Liver (tissue), 9 donors: ENCODE results near the gene NEURL3. TPM values are rescaled to one million over a fixed set of nuclear protein-coding genes. Genes with fewer than 3 reads are reported as not detected.

Experiments used
- DNase-seq: peaks from one replicate; pipeline ENCODE4 v3.0.0-alpha.2; 2017; ENCODE audit warnings: low spot score
- H3K27ac ChIP-seq, 2 donors: one replicate each; pipeline ENCODE4 v1.7.0; 2013; ENCODE audit warnings: inconsistent platforms in 2 of 2, low read length in 2 of 2, control low read depth in 1 of 2, low read depth in 1 of 2, mild to moderate bottlenecking in 1 of 2
- H3K27me3 ChIP-seq, 4 donors: one replicate each; pipeline versions ENCODE4 v1.6.1 to v1.7.0; 2013; ENCODE audit warnings: low read length in 3 of 4, inconsistent platforms in 1 of 4, mild to moderate bottlenecking in 1 of 4, moderate library complexity in 1 of 4; ENCODE audit not compliant: control insufficient read depth in 4 of 4, insufficient read depth in 4 of 4
- H3K36me3 ChIP-seq, 4 donors: one replicate each; pipeline versions ENCODE4 v1.6.1 to v1.7.0; 2013; ENCODE audit warnings: low read length in 3 of 4, mild to moderate bottlenecking in 3 of 4, low read depth in 1 of 4, moderate library complexity in 1 of 4; ENCODE audit not compliant: control insufficient read depth in 4 of 4, insufficient read depth in 3 of 4
- H3K4me1 ChIP-seq, 4 donors: one replicate each; pipeline versions ENCODE4 v1.6.1 to v1.7.0; 2013; ENCODE audit warnings: low read length in 3 of 4, mild to moderate bottlenecking in 3 of 4, moderate library complexity in 1 of 4; ENCODE audit not compliant: control insufficient read depth in 4 of 4, insufficient read depth in 4 of 4
- H3K4me3 ChIP-seq, 3 donors: one replicate each; pipeline versions ENCODE4 v1.6.1 to v1.7.0; 2013; ENCODE audit warnings: low read length in 3 of 3, control low read depth in 1 of 3, low read depth in 1 of 3, mild to moderate bottlenecking in 1 of 3
- H3K9ac ChIP-seq, 2 donors: one replicate each; pipeline ENCODE4 v1.7.0; 2013; ENCODE audit warnings: low read length in 2 of 2, mild to moderate bottlenecking in 2 of 2, moderate library complexity in 2 of 2, control low read depth in 1 of 2, low read depth in 1 of 2
- H3K9me3 ChIP-seq, 4 donors: one replicate each; pipeline versions ENCODE4 v1.6.1 to v1.7.0; 2013; ENCODE audit warnings: low read length in 3 of 4; ENCODE audit not compliant: control insufficient read depth in 4 of 4
- ATF3 ChIP-seq: IDR thresholded peaks from 2 replicates; pipeline ENCODE4 v1.6.1; 2016; ENCODE audit warnings: antibody characterized with exemption
- FOXA1 ChIP-seq: IDR thresholded peaks from 2 replicates; pipeline ENCODE4 v1.6.1; 2016; ENCODE audit warnings: antibody characterized with exemption
- GABPA ChIP-seq, 2 donors: IDR thresholded peaks in 1 of 2; conservative IDR thresholded peaks in 1 of 2; 2 replicates each; pipeline ENCODE4 v1.6.1; 2016; ENCODE audit warnings: antibody characterized with exemption in 2 of 2, mild to moderate bottlenecking in 1 of 2, moderate library complexity in 1 of 2
- HNF4A ChIP-seq, 2 donors: conservative IDR thresholded peaks; 2 replicates each; pipeline ENCODE4 v1.6.1; 2016; ENCODE audit warnings: antibody characterized with exemption in 2 of 2, mild to moderate bottlenecking in 2 of 2
- JUND ChIP-seq, 2 donors: IDR thresholded peaks; 2 replicates each; pipeline ENCODE4 v1.6.1; 2016; ENCODE audit warnings: antibody characterized with exemption in 2 of 2
- NR2F2 ChIP-seq: IDR thresholded peaks from 2 replicates; pipeline ENCODE4 v1.6.1; 2016; ENCODE audit warnings: antibody characterized with exemption
- SP1 ChIP-seq: IDR thresholded peaks from 2 replicates; pipeline ENCODE4 v1.6.1; 2018; ENCODE audit warnings: antibody characterized with exemption, mild to moderate bottlenecking
- TAF1 ChIP-seq: conservative IDR thresholded peaks from 2 replicates; pipeline ENCODE4 v1.6.1; 2016; ENCODE audit warnings: antibody characterized with exemption, mild to moderate bottlenecking
- ZBTB33 ChIP-seq: IDR thresholded peaks from 2 replicates; pipeline ENCODE4 v1.6.1; 2016; ENCODE audit warnings: antibody characterized with exemption
- WGBS: extraction: QIAGEN DNeasy Blood & Tissue Kit; methylation state at CpG from one replicate; pipeline ENCODE4 v1.1.7; 2013; 5-methylcytosine and 5-hydroxymethylcytosine counted together
- polyA plus RNA-seq, 2 donors: library from polyadenylated mRNA; stranded (reverse) in 1 of 2; unstranded in 1 of 2; fragments of 200-250 nt in 1 of 2; fragments of >200 nt in 1 of 2; fragmentation: Nextera tagmentation in 1 of 2; extraction: Ambion mirVana in 1 of 2; gene quantifications; one replicate each; pipeline versions ENCODE4 v1.2.1 to v1.2.3, GENCODE V29; 2013 to 2015
- total RNA-seq, 2 donors: library from RNA; depleted of rRNA; stranded (reverse); fragments of >200 nt; gene quantifications; one replicate each; pipeline ENCODE4 v1.2.3, GENCODE V29; 2014
- TF ChIP-seq, protein P1 (sequence below): IDR thresholded peaks from 2 replicates; pipeline ENCODE4 v1.6.1; 2016; ENCODE audit warnings: antibody characterized with exemption
- donor health status: healthy.
- donor health status: healthy.
- donor health status: healthy.
- donor health status: healthy.
- donor health status: healthy.

NEURL3 gene
- total and polyA plus RNA-seq, 4 donors: 0.61 to 3.4 (median 1.4) TPM

GRCh38 chr2:96538487-96539214 lies 33.5 kb upstream of the NEURL3 start:
- no peak for DNase-seq
- H3K4me1 ChIP-seq: peaks cover 3 to 10% (median 7%) of the 10 kb centered on the region in 4 donors
- 61% methylated on average over 24 of the region's 24 CpGs for WGBS

DNA sequence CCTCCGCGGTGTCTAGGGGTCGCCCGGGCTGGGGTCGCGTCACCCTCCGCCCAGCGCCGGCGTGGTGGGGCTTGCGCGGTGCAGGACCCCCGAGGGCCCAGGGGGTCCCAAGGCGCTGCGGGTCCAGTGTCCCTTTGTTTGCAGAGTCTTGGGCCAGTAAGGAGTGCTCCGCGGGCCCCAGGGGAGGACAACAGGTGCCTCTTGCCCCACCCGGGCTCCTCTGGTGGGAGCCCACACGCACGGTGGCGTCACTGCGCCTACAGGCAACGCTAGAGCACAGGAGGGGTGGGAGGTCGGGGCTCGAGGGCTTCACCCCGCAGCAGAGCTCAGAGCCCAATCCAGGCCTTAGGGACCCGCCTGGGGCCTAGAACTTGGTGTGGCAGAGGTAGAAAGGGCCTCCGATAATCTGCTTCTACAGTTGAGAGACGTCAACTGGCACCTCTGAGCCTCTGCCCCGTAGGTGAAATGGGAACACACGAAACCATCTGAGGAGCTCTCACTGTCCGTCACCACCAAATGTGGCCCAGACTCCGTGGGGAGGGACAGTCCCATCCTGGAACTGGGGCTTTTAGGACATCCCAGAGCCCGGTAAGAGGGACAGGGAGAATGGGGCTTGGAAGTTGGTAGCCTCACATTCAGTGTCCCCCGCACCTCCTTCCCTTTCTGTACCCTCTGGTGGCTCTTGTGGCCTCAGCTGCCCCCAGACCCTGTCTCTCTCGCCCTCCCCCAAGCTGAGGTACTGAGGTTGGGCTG lies 32.8 kb upstream of the NEURL3 start:
- H3K4me3 ChIP-seq: peak overlapping the region; percentile 42 to 88 (median 45)
- H3K27me3 ChIP-seq: no peaks in the 10 kb centered on the region
- H3K4me1 ChIP-seq: peaks cover 3 to 10% (median 7%) of the 10 kb centered on the region in 4 donors
- TF ChIP-seq GABPA (IDR thresholded peaks at IDR 0.05 in 1 of 2, conservative IDR thresholded peaks at IDR 0.05 in 1 of 2): no peak
- no peak for TF ChIP-seq NR2F2
- no peak for TF ChIP-seq ATF3
- TF ChIP-seq JUND (IDR thresholded peaks at IDR 0.05): no peak
- TF ChIP-seq TAF1: no peak
- TF ChIP-seq ZBTB33: no peak
- TF ChIP-seq, protein P1, sequence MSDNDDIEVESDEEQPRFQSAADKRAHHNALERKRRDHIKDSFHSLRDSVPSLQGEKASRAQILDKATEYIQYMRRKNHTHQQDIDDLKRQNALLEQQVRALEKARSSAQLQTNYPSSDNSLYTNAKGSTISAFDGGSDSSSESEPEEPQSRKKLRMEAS: no peak
- H3K9ac ChIP-seq: peak overlapping the region; percentile 42 to 53
- WGBS: 36% methylated on average over 36 of the region's 36 CpGs
- H3K9me3 ChIP-seq: no peaks in the 10 kb centered on the region
- DNase-seq: no peak
- H3K27ac ChIP-seq: peak overlapping the region; percentile 87 to 91
- no peaks in the 10 kb centered on the region for H3K36me3 ChIP-seq

More at GRCh38 chr2:96538487-96539214, 33.5 kb upstream of the NEURL3 start:
- H3K4me3 ChIP-seq: peak overlapping the region in 2 of 3 donors; percentile 4 to 45
- TF ChIP-seq TAF1 (peak; percentile 30), SP1 (peak; percentile 29), JUND (IDR thresholded peaks at IDR 0.05) (no peak), FOXA1 (no peak), ATF3 (no peak)
- H3K36me3 ChIP-seq: no peaks in the 10 kb centered on the region
- no peaks in the 10 kb centered on the region for H3K27me3 ChIP-seq
- H3K9ac ChIP-seq: peak overlapping the region; percentile 42 to 53
- H3K9me3 ChIP-seq: no peaks in the 10 kb centered on the region
- peak overlapping the region; percentile 87 to 91 for H3K27ac ChIP-seq

DNA sequence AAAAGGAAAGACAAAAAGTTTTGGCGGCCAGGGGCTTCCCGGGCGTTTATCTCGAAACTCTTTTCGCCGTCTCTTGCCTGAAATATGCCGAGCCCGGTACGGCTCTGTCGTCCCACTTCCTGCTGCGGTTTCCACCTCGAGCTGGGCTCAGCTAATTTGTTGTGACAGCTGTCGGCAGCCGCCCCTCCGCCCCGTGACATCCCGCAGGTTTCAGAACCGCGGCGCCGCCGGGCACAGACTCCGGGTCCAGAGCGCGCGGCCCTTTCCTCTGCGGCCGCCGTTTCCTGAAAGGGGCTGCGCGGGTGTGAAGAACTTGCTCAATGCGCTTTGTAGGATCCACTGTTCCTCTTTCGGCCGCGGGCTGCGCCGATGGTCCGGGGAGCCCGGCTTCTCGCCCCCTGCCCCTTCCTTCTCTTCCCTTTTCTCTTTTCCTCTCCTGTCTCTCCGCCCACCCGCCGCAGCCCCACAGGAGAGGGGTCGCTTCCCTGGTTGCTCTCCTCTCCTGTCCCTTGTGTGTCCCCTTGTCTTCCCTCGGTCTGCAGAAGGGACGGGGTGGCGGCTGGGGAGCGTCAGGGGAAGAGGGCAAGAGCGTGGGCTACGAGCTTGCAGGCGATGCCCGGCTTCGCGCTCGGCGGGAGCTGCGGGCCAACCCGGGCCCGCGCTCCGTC lies 32.0 kb upstream of the NEURL3 start:
- 2% methylated on average over 61 of the region's 61 CpGs for WGBS
- H3K27ac ChIP-seq: peak overlapping the region; percentile 87 to 91
- no peaks in the 10 kb centered on the region for H3K9me3 ChIP-seq
- peak overlapping the region in 1 of 2 donors; percentile 53 for H3K9ac ChIP-seq
- DNase-seq: no peak
- peaks cover 3 to 10% (median 7%) of the 10 kb centered on the region in 4 donors for H3K4me1 ChIP-seq
- H3K4me3 ChIP-seq: peak overlapping the region; percentile 45 to 88 (median 59)
- H3K36me3 ChIP-seq: no peaks in the 10 kb centered on the region
- H3K27me3 ChIP-seq: no peaks in the 10 kb centered on the region
- TF ChIP-seq HNF4A (conservative IDR thresholded peaks at IDR 0.05): no peak
